Gastrocnemius medialis (tissue), 4 donors: Measurements from ENCODE around the gene CPNE5.

Source experiments
- POLR2A ChIP-seq, 2 donors: fragments of 450-650 bp; IDR thresholded peaks; one replicate each; pipeline ENCODE4 v1.6.1; 2017; ENCODE audit warnings: antibody characterized with exemption in 2 of 2, mild to moderate bottlenecking in 2 of 2, moderate library complexity in 2 of 2
- TF ChIP-seq, protein P1 (sequence below), 5 experiments: fragments of 450-650 bp in 3 of 5; fragments of 200-600 bp in 2 of 5; sonication (generic) in 2 of 5; IDR thresholded peaks in 4 of 5; conservative IDR thresholded peaks in 1 of 5; 1 replicate in 4 of 5; 2 replicates in 1 of 5; pipeline ENCODE4 v1.5.1; 2016 to 2019; ENCODE audit warnings: antibody characterized with exemption in 5 of 5, mild to moderate bottlenecking in 3 of 5, moderate library complexity in 3 of 5

DNA sequence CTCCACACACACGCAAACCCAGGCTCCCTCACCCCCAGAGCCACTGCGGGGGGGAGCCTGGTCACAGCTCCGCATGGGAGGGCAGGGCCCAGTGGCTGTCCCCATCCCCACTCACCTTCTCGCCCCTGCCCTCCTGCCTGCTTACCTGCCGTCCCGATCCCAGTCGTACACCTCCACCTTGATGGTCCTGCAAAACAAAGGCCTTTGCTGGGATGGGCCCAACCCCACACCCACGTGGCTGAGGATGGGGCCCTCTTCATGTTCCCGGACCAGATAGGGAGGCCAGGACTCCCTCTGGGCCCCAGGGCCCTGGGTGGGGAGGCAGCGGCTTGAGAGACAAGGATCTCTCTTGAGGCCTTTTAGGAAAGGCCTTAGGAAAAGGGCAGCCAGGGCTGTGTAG lies 74.1 kb downstream of the CPNE5 start:
- TF ChIP-seq, protein P1, sequence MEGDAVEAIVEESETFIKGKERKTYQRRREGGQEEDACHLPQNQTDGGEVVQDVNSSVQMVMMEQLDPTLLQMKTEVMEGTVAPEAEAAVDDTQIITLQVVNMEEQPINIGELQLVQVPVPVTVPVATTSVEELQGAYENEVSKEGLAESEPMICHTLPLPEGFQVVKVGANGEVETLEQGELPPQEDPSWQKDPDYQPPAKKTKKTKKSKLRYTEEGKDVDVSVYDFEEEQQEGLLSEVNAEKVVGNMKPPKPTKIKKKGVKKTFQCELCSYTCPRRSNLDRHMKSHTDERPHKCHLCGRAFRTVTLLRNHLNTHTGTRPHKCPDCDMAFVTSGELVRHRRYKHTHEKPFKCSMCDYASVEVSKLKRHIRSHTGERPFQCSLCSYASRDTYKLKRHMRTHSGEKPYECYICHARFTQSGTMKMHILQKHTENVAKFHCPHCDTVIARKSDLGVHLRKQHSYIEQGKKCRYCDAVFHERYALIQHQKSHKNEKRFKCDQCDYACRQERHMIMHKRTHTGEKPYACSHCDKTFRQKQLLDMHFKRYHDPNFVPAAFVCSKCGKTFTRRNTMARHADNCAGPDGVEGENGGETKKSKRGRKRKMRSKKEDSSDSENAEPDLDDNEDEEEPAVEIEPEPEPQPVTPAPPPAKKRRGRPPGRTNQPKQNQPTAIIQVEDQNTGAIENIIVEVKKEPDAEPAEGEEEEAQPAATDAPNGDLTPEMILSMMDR (IDR thresholded peaks at IDR 0.05 in 4 of 5, conservative IDR thresholded peaks at IDR 0.05 in 1 of 5), result no peak
- no peak for TF ChIP-seq POLR2A (IDR thresholded peaks at IDR 0.05)
